PC-3 (cell line): Measurements from ENCODE around the gene TAOK3.

Experiments
- CTCF ChIP-seq: fragments of 300-600 bp; sonication (generic); conservative IDR thresholded peaks from 2 replicates; pipeline ENCODE4 v1.5.1; 2017; ENCODE audit warnings: antibody characterized with exemption, low read depth, mild to moderate bottlenecking, low read length
- EZH2 ChIP-seq: fragments of 300-600 bp; sonication (generic); IDR thresholded peaks from one replicate; pipeline ENCODE4 v1.6.1; 2017; ENCODE audit warnings: antibody characterized with exemption, mild to moderate bottlenecking, low read length; ENCODE audit not compliant: unreplicated experiment

GRCh38 chr12:118140825-118141224 is 231.9 kb downstream of the TAOK3 start:
- no peak for TF ChIP-seq CTCF
- no peak for TF ChIP-seq EZH2
